ENCODE results near the gene SF3A2.
"Not testable (repeated sequence)": the region's sequence is repeated elsewhere in the genome, so short reads cannot be mapped to it uniquely, and the experiment has no call there.

SF3A2 gene

DNA sequence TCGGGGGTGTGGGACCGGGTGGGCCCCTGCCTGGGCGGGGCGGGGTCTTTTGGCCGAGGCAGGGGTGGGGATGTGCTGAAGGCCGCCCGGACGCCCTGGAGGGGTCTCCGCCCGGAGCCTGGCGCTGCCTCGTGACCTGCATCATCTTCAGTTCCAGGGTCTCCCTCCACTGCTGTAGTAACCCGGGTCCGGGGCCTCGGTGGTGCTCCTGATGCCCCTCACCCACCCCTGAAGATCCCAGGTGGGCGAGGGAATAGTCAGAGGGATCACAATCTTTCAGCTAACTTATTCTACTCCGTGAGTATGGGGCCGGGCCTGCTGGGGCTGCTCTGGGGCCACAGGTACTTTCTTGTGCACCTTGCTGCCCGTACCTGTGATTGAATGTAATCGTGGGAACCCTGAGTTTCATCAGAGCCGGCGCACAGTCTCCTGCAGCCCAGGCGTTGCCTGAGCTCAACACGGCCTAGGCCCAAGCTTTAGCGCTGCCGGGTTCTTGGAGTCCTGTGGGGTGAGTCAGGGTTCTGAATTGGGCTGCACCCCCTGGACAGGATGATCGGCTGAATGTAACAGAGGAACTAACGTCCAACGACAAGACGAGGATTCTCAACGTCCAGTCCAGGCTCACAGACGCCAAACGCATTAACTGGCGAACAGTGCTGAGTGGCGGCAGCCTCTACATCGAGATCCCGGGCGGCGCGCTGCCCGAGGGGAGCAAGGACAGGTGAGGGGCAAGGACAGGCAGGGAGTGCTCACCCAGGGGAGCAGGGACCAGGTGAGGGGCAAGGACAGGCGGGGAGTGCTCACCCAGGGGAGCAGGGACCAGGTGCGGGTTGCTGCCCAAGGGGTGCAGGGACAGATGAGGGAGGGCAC, 34.8 kb downstream of the SF3A2 start:
- no peak for FAIRE-seq

DNA sequence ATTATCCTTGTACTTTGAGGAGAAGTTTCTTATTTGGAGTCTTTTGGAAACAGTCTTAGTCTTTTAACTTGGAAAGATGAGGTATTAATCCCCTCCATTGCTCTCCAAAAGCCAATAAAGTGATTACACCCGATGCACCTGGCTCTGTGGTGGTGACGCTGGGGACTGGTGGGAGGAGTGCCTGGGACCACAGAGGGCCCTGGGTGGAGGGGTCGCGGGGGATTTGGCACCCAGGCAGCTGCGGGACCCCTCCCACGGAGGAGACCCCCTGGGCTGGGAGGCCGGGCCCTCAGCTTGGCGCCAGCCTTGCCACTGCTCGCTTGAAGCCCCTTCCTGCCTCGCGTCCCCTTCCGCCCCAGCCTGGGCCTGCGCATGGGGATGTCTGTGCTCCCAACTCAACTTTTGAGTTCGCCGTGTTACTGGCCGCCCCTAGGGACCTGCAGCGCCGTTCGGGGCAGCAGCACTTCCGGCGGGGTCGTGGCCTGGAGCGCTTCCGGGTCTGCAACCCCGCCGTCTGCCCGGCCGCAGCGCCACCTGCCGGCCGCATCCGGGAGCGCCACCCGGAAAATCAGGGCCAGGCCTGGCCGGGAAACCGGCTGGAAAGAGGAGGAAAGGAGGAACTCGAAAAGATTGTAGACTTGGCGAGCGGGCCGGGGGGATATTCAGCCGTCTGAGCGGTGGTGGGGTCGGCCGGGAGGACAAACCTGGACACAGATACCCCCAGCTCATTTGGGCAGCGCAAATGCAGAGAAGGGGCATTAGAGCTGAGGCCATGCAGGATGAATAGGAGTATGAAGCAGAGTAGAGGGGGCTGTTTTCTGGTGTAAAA, 36.9 kb downstream of the SF3A2 start:
- FAIRE-seq (peak; percentile 95), DNase-seq (ENCODE audit: insufficient read length, low spot score) (peak; percentile 100)

More for the DNA sequence above, 34.8 kb downstream of the SF3A2 start:
- DNase-seq (ENCODE audit: insufficient read length, low spot score), result no peak

DNA sequence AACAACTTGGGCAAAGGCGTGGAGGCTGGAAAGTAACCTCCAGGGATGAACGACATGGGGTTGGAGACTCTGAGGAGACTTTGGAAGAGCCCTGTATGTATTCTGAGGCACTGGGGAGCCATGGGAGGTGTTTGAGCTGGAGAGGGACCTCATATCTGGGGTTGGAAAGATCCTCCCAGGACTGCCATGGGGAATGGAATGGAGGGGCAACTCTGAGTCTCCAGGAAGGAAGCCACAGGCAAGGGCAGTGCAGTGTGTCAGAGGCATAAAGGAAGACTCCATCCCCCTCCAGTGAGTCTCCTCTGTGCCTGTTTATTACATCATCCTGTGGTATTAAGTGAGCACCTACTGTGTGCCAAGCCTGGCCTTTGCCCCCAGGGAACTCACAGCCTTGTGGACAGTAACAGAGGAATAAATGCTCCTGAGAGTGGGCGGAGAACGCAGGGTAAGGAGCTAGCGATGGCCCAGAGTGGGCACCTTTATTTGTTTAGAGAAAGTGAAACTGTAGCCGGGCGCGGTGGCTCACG, 37.6 kb downstream of the SF3A2 start:
- DNase-seq (ENCODE audit: insufficient read length, low spot score) (no peak), FAIRE-seq (no peak)

DNA sequence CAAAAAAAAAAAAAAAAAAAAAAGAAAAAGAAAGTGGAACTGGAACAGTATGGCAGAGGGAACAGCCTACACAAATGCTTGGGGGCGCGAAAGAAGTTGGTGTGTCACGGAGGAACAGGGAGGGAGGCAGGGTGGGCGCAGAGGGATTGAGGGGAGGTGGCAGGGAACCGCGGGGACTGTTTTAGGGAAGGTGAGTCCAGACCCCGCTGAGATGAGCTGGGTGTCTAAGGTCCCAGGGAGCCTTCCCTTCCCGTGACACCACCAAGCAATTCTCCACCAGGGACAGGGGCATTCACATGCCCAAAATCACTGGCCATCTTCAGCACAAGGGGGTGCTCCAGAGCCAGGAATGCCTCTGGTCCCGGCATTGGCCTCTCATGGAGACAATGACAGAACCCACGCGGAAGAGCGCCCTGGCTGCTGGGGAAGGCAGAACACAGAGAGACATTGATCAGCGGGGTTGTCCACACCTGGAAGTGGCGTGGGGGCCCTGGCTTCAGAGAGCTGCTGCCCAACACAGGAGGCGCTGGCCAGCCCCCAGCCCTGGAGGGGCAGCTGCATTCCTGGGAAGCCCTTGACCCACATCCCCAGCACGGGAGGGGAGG, 38.4 kb downstream of the SF3A2 start:
- FAIRE-seq (peak; percentile 51), DNase-seq (ENCODE audit: insufficient read length, low spot score) (no peak)

DNA sequence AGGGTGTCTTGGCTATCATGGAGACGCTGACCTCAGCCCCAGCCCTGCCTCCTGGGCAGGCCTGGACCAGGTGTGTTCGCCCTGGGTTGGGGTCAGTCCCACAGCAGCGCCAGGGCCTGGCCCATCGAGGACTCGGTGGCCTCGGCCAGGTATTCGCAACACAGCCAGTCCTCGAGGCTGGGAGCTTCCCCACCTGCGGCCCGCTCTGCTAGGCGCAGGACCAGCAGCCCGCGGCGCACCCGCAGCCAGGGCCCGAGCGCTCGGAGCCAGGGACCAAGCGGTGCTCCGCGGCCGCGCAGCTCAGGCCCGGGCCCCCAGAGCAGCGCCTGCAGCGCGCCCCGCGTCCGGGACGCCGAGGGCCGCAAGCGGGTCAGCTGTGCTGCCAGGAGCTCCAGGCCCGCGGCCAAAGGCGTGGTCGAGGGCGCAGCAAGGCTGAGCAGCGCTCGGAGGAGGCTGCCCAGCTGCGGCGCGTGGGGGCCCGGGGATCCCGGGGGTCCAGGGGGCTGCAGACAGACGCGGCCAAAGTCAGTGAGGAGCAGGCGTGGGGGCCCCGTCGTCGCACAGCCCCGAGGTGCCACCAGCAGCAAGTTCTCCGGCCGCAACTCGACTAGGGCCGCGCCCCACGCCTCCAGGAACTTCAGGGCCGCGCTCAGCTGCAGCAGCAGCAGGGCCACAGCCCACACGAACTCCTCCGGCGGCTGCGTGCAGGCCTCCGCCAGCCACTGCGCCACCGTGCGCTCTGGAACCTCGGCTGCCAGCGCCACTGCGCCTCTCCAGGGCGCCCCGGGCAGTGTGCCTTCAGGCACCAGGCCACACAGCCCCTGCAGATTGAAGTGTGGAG, 39.2 kb downstream of the SF3A2 start:
- FAIRE-seq, result no peak

DNA sequence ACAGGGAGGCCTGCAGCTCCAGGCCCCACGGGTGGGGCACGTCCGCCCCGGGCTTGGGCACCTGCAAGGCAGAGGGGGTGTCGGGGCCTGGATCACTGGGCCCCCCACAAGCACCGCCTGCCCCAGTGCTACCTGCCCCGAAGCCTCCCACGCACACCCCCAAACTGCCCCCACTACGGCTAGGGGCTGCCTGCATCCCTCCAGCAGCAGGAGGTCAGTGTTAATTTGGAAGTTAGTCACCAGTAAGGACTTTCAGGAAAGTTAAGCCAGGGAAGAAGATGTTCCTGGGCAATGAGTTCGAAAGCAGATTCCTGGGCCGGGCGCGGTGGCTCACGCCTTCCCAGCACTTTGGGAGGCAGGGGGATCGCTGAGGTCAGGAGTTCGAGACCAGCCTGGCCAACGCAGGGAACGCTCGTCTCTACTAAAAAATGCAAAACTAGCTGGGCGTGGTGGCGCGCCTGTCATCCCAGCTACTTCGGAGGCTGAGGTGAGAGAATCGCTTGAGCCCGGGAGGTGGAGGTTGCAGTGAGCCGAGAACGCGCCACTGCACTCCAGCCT, 39.9 kb downstream of the SF3A2 start:
- no peak for DNase-seq (ENCODE audit: insufficient read length, low spot score)
- FAIRE-seq, result no peak

More for the DNA sequence above, 39.2 kb downstream of the SF3A2 start:
- DNase-seq (ENCODE audit: insufficient read length, low spot score), result no peak

DNA sequence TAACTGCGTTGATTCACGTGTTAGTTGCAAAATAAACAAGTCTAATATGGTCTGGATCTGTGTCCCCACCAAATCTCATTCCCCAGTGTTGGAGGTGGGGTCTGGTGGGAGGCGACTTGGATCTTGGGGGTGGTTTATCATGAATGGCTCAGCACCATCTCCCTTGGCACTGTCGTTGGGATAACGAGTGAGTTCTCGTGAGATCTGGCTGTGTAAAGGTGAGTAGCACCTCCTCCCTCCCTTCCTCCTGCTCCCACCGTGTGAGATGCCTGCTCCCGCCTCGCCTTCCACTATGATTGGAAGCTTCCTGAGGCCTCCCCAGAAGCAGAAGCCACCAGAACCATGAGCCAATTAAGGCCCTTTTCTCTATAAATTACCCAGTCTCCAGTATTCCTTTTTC, 40.5 kb downstream of the SF3A2 start:
- DNase-seq (ENCODE audit: insufficient read length, low spot score) (no peak), FAIRE-seq (no peak)

DNA sequence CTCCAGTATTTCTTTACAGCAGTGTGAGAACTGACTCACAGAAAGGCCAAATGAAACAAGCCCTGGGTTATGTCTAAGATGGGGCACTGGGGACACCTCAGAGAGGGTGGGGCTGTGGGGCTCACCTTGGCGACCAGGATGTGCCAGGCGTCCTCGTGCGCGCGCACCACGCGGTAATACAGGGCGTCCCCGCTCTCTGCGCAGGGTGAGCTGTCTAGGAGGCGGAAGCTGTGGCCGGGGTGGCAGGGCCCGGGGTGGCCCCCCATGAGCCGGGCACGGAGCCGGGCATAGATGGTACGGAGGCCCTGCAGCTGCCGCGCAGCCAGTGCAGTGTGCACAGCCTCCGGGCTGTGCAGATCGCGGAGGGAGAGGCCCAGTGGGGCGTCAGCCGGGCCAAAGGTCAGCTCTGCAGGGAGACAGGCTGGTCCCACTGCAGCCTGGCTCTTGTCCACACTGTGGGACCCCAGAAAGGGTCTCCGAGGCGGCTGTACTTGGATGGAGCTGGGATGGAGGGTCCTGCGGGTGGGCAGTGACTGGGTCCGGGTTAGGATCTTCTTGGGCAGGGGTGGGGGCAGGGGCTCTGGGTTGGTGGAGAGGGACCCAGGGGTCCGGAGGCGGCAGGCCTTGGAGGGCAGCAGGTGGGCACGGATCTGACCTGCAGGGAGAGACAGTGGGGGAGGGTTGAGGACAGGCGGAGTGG, 42.0 kb downstream of the SF3A2 start:
- FAIRE-seq (no peak), DNase-seq (ENCODE audit: insufficient read length, low spot score) (no peak)

DNA sequence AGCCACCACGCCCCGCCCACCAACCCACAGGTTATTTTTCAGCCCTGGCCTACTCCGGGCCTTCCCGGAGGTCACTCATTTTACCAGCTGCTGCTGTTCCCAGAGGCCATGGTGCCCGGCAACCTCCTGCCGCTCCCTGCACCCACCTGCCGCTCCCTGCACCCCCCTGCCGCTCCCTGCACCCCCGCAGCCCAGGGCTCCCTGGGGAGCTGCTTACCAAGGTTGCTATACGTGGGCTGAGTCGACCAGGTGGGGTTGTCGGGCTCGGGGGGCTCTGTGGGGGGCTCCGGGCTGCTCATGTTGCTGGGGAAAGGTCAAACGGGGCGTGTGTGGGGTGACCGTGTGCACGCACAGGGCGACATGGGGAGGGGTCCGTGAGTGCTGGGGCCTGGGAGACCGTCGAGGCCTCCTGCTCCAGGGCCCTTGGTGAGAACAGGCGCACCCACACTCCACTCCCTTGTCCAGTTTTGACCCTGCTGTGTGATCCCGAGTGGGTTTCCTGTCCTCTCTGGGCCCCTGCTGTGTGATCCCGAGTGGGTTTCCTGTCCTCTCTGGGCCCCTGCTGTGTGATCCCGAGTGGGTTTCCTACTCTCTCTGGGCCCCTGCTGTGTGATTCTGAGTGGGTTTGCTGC, 44.1 kb downstream of the SF3A2 start:
- DNase-seq (ENCODE audit: insufficient read length, low spot score), result no peak
- FAIRE-seq, result no peak

DNA sequence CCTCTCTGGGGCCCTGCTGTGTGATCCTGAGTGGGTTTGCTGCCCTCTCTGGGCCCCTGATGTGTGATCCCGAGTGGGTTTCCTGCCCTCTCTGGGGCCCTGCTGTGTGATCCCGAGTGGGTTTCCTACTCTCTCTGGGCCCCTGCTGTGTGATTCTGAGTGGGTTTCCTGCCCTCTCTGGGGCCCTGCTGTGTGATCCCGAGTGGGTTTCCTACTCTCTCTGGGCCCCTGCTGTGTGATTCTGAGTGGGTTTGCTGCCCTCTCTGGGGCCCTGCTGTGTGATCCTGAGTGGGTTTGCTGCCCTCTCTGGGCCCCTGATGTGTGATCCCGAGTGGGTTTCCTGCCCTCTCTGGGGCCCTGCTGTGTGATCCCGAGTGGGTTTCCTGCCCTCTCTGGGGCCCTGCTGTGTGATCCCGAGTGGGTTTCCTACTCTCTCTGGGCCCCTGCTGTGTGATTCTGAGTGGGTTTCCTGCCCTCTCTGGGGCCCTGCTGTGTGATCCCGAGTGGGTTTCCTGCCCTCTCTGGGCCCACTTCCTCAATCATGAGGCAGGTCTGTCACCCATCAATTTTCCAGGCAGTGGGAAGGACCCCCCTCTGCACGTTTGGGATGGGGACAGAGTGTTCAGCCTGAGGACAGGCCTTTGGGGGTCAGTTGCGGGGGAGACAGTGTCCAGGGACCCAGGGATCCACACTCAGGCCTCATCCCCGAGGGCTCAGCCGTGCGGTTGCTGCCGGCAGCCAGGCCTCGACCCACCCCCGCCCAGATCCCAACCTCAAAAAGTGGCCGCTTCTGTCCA, 44.8 kb downstream of the SF3A2 start:
- FAIRE-seq, result peak; percentile 57
- not testable (repeated sequence) for DNase-seq (ENCODE audit: insufficient read length, low spot score)

DNA sequence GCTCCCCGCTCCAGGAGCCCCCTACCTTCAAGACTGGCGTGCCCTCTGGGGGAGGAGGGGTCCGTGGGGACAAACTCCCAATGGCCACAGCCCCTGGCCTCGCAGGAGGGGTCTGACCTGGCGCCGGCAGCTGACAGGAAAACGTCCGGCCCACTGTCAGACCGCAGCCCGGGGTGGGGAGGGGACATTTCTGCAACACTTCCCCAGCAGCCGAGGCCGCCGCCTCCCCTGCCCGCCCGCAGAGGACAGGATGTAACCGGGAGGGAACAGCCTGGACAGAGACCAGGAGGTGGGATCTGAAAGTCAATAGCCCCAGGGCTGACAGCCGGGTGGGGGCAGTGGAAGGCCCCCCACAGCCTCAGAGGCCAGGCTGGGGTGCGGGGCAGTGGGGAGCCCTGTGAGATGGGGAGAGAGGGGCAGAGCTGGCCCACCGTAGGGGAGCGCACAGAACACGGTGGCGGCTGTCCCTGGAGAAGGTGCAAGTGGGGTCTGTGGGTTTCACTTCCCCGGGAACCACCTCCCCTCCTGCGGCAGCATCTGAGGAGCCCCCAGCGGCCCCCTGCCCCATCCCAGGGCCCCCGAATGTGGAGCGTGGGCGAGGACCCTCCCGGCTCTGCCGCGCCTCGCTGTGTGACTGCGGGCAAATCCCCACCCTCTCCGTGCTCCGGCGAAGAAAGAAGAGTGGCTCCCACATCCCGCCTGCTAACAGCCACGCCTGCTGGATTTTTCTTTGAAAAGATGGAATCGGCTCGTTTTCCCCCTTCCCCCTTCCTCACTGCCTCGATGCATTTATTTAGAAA, 45.6 kb downstream of the SF3A2 start, which contains the start of gene PEAK3:
Gene PEAK3, minus strand, starts transcription at position 114 of the 800 bp plus-strand sequence. CDS start 1,244 bp downstream, outside the sequence.
- FAIRE-seq, result peak; percentile 76
- DNase-seq (ENCODE audit: insufficient read length, low spot score), result no peak

DNA sequence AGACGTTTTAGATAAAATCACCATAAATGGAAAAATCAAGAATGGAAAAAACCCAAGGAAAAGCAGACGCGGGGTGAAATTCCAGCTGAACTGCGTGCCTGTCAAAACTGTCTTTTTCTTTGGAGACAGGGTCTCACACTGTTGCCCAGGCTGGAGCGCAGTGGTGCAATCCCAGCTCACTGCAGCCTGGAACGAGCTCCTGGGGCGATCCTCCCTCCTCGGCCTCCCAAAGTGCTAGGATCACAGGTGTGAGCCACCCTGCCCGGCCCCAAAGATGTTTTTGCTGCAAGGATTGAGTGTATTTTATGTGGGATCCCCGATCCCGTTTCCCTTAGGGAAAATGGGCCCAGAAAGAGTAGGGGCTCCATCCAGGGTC, 46.2 kb downstream of the SF3A2 start:
- DNase-seq (ENCODE audit: insufficient read length, low spot score), result no peak
- no peak for FAIRE-seq

DNA sequence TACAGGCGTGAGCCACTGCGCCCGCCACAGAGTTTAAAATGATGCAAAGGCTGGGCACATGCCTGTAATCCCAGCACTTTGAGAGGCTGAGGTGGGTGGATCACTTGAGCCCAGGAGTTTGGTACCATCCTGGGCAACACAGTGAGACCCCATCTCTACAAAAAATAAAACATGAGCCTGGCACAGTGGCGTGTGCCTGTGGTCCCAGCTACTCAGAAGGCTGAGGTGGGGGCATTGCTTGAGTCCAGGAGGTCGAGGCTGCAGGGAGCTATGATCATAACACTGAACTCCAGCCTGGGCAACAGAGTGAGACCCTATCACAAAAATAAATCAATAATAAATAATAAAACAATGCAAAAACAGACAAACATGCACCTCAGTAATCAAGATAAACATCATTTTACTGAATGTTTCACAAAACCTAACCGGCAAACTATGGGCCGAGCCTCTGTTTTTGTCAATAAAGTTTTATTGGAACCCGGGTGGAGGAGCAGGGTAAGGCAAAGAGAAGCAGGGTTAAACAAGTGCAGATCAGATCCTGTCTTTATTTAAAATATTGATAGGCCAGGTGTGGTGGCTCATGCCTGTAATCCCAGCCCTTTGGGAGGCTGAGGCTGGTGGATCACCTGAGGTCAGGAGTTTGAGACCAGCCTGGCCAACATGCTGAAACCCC, 47.3 kb downstream of the SF3A2 start:
- DNase-seq (ENCODE audit: insufficient read length, low spot score) (no peak), FAIRE-seq (no peak)

DNA sequence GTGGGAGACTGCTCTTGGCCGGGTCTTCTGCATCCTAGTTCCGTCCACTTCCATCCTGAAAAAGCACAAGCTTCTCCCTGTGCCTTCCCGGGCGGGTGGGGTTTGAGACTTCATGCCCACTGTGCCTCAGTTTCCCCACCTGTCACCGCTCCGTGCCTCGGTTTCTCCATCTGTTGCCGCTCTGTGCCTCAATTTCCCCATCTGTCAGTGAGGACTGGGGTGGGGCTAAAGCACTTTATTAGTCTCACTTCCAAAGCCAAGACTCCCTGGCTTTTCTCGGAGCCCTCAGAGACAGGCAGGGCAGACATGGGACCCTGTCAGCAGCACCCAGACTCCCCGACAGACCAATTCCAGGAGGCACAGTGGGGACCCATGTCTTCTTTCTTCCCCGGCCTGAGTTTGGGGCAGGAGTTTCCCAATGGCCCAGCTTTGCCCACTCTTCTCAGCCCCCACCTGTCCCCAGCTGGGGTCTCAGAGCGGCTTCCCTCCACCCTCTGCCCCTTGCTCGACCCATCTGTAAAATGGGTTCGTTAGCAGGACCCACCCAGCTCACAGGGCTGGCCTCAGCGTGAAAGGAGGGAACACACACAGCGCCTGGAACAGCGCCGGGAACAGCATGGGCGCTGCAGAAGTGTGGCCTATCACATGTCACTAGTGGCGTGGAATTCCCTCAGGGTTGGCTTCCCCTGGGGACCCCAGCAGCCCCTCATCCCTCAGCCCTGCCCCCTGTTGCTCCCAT, 49.9 kb downstream of the SF3A2 start:
- DNase-seq (ENCODE audit: insufficient read length, low spot score), result no peak
- no peak for FAIRE-seq

DNA sequence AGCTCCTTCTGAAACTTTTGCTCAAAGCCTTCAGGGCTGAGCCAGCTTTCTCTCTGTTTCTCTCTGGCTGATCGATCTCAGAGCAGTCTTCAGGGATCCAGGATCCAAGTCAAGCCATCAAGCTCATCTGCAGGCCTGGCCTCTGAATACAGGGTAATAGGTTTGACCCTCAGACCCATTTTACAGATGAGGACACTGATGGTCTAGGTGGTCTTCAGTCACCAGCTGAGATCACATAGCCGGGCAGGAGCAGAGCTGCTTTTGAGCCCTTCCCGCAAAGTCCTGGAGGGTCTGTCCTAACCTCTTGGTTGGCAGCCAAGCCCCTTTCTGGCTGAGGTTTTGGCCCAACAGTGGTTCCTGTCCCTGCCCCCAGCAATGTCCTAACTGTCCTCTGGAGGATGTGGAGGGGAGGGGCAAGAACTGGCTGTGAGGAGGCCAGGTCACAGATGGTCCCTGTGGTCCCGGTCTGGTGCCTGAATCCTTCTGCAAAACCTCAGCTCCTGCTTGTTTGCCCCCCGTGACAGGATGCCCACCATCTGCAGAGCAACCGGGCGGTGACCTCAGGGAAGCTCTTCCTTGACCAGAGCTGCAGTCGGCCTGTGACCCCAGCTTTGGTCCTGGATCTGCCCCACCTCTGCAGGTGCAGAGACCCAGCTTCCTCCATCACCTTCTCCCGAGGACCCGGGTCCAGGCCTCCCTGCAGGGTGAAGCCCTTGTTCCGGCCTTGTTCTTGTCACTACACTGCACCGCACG, 51.1 kb downstream of the SF3A2 start:
- FAIRE-seq, result no peak
- no peak for DNase-seq (ENCODE audit: insufficient read length, low spot score)

Measured in GM19239 (cell line).